H7 (cell line): ENCODE results near the gene XXYLT1. TPM values are rescaled to one million over a fixed set of nuclear protein-coding genes. Genes with fewer than 3 reads are reported as not detected.

Experiments
- DNase-seq: peaks from one replicate; pipeline ENCODE4 v3.0.0; 2012
- H3K27me3 ChIP-seq: 2 replicates; pipeline ENCODE4 v1.6.0; 2011; ENCODE audit warnings: mild to moderate bottlenecking, low read length; ENCODE audit not compliant: control insufficient read depth, insufficient read depth
- H3K36me3 ChIP-seq: replicated peaks from 2 replicates; pipeline ENCODE4 v1.5.1; 2011; ENCODE audit warnings: low read length; ENCODE audit not compliant: control insufficient read depth, insufficient read depth
- H3K4me3 ChIP-seq: 2 replicates; pipeline ENCODE4 v1.5.1; 2011; ENCODE audit warnings: low read depth, mild to moderate bottlenecking, control low read depth, low read length, moderate library complexity; ENCODE audit not compliant: insufficient read depth
- total RNA-seq: library from RNA; depleted of rRNA; stranded (reverse); fragments of >200 nt; shearing (Covaris generic); gene quantifications from 2 replicates; pipeline ENCODE4 v1.2.3, GENCODE V29; 2014

Gene XXYLT1
- total RNA-seq, 1 experiment from 2014 or later, result 40.9 TPM

DNA sequence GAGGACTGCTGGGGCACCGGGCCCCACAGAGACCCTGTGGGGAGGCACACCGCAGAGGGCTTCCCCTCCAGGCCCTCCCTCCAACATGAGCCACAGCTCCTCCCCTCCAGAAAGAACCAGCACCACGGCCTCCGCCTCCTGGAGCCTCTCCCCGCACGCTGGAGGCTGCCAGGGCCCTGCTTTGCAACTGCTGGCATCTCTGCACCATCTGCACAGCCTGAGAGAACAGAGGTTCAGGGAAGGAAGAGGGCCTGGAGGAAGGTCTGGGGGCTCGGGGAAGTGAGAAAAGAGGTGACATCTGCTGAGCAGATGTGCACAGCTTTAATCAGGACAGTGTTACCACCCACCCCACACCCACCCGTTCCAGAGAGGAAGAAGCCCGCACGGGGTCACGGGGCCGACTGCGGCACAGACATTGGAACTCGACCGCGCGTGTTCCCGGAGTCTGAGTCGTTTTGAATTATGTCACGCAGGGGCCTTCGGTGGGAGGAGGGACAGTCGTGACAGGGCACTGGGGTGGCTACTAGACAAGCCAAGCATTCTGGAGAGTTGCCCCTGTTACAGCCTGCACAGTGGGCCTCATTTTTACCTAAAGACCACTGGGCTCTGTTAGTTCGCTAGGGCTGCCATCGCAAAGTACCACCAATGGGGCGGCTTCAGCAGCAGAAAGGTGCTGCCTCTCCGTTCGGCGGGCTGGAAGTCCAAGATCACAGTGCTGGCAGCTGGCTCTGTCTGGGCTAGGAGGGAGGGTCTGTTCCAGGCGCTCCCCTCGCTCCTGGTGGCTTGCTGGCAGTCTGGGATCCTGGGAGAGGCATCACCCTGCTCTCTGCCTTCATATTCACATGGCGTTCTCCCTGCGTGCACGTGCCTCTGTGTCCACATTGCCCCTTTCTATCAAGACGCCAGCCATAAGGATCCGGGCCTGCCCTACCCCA lies 194.8 kb downstream of the XXYLT1 start:
- Histone ChIP-seq H3K4me3 (no peak overlapping the region), H3K27me3 (no peaks in the 10 kb centered on the region), H3K36me3 (no peaks in the 10 kb centered on the region)
- DNase-seq, result no peak

DNA sequence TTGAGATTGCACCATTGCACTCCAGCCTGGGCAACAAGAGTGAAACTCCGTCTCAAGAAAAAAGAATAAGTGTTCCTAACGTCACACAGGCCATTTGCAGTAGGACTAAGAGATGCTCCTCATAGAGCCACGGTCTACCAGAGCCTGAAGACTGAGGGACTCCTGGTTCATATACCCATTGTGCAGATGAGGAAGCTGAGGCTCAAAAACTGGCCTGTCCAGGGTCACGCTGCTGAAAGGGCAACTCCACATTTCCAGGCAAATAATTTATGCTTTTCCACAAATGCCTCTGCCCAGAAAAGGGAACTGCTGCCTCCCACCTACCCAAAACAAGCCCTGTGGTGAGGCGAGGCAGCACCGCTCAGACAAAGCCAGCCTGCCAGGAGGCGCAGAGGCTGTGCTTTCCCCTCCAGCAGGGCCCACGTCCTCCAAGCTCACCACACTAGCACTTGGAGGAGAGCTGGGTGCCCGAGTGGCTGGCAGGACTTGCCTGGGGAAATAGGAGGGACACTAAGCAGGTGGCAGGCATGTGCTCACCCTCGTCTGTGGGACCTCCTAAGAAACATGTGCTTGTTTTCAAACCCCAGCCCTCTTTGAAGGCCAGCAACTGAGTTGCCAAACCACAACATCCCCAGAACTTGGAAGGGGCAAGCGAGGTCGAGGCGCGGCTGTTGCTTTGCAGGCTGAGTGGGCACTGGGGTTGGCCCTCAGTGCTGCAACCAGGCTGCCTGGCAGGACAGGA lies 195.6 kb downstream of the XXYLT1 start:
- DNase-seq, result no peak
- H3K4me3 ChIP-seq, result no peak overlapping the region
- no peaks in the 10 kb centered on the region for H3K27me3 ChIP-seq
- no peaks in the 10 kb centered on the region for H3K36me3 ChIP-seq

- Histone ChIP-seq H3K4me3 (no peak overlapping the region), H3K36me3 (peaks cover 2% of the 10 kb centered on the region), H3K27me3 (no peaks in the 10 kb centered on the region)
- DNase-seq, result no peak
Observed at GRCh38 chr3:195073866-195074860, 196.8 kb downstream of the XXYLT1 start.

- peaks cover 2% of the 10 kb centered on the region for H3K36me3 ChIP-seq
- no peak for DNase-seq
- H3K27me3 ChIP-seq, result no peaks in the 10 kb centered on the region
- no peak overlapping the region for H3K4me3 ChIP-seq
Observed at GRCh38 chr3:195072916-195073564, 197.9 kb downstream of the XXYLT1 start.

DNA sequence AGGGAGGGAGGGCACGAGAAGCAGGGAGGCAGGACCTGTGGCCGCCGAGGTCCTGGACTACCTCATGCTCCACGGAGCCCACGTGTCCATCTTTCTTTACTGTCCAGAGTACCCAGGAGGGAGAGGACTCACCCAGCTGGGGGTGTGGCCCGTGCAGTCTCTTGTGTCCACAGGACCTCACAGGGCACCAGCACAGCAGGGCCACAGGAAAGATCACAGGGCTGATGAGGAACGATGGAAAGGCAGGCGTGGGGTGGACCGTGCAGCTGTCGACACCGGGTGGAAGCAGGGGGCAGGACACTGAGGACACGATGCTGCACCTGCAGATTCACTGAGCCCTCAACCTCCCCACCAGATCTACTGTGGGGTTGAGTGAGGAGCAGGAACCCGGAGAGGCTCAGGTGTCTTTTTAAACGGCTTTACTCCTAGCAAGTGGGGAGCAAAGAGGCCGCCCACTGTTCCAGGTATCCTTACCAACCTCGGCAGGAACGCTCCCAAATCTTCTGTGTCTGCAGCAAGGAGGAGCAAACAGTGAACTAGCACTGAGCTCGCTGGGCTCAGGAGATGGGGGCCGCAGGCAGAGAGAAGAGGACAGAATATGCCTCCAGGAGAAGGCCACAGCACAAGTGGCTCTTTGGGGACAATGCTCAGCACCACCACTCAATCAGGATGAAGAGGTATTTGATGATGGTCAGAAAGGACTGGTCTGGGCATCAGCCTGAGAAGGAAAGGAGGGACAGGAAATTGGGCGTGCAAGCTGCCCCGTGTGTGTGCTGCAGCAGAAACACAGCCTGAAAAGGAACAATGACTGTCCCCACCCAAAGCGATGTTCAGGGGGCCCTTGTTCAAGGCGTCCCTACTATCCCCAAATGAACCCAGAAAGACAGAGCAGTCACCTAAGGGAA lies 198.8 kb downstream of the XXYLT1 start:
- no peak overlapping the region for H3K4me3 ChIP-seq
- DNase-seq, result no peak
- peaks cover 2% of the 10 kb centered on the region for H3K36me3 ChIP-seq
- no peaks in the 10 kb centered on the region for H3K27me3 ChIP-seq

DNA sequence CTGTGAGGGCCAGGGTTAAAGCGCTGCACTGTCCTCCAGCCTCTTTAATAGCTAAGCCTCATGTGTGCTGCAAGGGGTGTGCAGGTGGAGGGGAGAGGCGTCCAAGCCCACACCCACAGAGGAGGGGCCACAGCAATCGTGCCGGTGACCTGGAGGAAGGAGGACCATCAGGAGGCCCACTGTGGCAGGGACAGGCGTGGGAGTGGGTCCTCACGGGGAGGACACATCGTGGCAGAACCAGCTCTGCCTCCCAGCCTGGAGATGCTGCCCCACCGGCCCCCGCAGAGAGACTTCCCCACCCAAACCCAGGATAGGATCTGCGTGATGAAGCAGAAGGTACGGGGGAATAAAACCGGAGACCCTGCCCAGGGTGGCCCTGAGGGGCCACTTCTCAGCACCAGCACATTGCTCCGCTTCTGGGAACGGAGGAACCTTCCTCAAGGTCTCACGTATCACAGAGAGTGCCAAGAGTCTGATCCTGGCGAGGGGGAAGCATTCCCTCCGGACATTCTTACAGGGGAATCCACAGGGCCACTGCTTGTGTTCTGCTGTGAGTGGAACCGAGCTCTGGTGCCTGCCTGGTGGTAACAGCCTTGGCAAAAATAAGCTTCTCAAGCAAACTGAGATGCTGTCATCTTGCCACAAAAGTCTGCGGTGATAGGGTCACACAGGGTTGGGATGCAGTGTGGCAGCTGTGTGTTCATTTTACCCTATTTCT lies 199.8 kb downstream of the XXYLT1 start:
- H3K4me3 ChIP-seq, result no peak overlapping the region

GRCh38 chr3:195070336-195070735 lies 200.6 kb downstream of the XXYLT1 start:
- Histone ChIP-seq H3K36me3 (peaks cover 2% of the 10 kb centered on the region), H3K27me3 (no peaks in the 10 kb centered on the region), H3K4me3 (no peak overlapping the region)
- no peak for DNase-seq

More for the DNA sequence above, 199.8 kb downstream of the XXYLT1 start:
- DNase-seq, result no peak
- Histone ChIP-seq H3K36me3 (peaks cover 2% of the 10 kb centered on the region), H3K27me3 (no peaks in the 10 kb centered on the region)

GRCh38 chr3:195069501-195070251 lies 201.3 kb downstream of the XXYLT1 start:
- peaks cover 2% of the 10 kb centered on the region for H3K36me3 ChIP-seq
- DNase-seq, result no peak
- H3K4me3 ChIP-seq, result no peak overlapping the region
- H3K27me3 ChIP-seq, result no peaks in the 10 kb centered on the region

DNA sequence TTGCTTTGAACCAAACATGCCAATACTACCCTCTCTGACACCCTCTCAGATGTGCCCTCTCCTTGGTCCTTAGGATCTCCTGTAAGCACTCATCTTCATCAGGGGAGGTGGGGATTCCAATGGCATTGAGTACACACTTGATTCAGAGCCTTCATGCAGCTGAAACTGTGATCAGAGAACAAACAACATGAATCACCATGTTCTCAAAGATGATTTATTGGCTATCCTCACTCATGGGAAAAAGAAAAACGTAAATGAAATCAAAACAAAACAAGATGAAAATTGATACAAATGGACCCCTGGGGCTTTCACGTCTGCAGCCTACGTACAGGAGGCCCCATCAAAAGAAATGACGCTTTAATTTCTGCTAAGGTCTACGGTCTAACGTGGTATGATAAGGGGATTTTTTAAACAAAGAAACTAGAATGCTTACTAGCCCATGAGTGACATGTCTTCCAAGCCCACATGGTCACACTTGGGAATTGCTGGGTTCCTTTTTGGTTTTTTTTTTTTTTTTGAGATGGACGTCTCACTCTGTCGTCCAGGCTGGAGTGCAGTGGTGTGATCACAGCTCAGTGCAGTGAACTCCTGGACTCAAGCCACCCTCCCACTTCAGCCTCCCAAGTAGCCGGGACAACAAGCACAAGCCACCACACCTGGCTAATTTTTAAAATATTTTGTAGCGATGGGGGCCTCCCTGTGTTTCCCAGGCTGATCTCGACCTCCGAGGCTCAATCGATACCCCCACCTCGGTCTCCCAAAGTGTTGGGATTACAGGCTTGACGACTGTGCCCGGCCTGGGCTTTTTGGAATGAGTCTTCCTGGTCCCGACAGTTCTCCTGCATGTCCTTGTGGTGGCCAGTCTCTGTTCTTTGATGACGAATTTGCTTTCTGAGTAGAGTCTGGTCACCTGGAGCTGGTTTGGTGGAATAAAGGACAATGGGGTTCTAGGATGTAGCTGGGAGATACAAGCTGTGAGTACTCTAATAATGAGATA lies 202.6 kb downstream of the XXYLT1 start:
- no peaks in the 10 kb centered on the region for H3K27me3 ChIP-seq
- no peak overlapping the region for H3K4me3 ChIP-seq
- DNase-seq, result no peak
- peaks cover 2% of the 10 kb centered on the region for H3K36me3 ChIP-seq

DNA sequence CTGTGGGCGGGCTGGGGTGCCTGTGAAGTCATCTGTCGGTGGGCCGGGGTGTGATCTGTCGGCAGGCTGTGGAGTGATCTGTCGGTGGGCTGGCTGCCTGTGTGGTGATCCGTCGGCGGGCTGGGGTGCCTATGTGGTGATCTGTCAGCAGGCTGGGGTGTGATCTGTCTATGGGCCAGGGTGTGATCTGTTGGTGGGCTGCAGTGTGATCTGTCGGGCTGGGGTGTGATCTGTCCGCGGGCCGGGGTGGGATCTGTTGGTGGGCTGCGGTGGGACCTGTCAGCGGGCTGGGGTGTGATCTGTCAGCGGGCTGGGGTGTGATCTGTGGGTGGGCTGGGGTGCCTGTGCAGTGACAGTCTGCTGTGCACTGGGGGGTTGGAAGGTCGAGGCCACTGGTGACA lies 204.5 kb downstream of the XXYLT1 start:
- no peak for DNase-seq
- H3K4me3 ChIP-seq, result no peak overlapping the region
- peaks cover 2% of the 10 kb centered on the region for H3K36me3 ChIP-seq
- no peaks in the 10 kb centered on the region for H3K27me3 ChIP-seq

DNA sequence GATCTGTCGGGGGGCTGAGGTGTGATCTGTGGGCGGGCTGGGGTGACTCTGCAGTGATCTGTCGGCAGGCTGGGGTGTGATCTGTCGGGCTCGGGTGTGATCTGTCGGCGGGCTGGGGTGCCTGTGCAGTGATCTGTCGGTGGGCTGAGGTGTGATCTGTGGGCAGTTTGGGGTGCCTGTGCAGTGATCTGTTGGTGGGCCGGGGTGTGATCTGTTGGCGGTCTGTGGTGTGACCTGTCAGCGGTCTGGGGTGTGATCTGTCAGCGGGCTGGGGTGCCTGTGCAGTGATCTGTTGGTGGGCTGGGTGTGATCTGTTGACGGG lies 205.1 kb downstream of the XXYLT1 start:
- Histone ChIP-seq H3K27me3 (no peaks in the 10 kb centered on the region), H3K4me3 (no peak overlapping the region), H3K36me3 (peaks cover 2% of the 10 kb centered on the region)
- no peak for DNase-seq
